Lung (tissue), 12 donors: ENCODE results near the gene TENT5C. TPM values are rescaled to one million over a fixed set of nuclear protein-coding genes. Genes with fewer than 3 reads are reported as not detected.
A peak's percentile ranks its signal among the peaks of the same experiment; 100 is the strongest.

Source experiments
- ATAC-seq: fragments of 200-7000 bp; cut with Tn5 transposase; one replicate; pipeline ENCODE4 v1.9.1; 2020; ENCODE audit warnings: moderate number of reproducible peaks; ENCODE audit not compliant: insufficient read depth, low FRiP score
- DNase-seq, 3 donors: peaks; one replicate each; pipeline ENCODE4 v3.0.0-alpha.2; 2013 to 2017
- H3K27ac ChIP-seq, 2 donors: one replicate each; pipeline ENCODE4 v1.5.1; 2013; ENCODE audit warnings: mild to moderate bottlenecking in 2 of 2, moderate library complexity in 2 of 2, control low read depth in 1 of 2, inconsistent platforms in 1 of 2, low read depth in 1 of 2, low read length in 1 of 2
- H3K27me3 ChIP-seq, 3 donors: one replicate each; pipeline ENCODE4 v1.5.1; 2013; ENCODE audit warnings: low read length in 2 of 3; ENCODE audit not compliant: control insufficient read depth in 3 of 3, insufficient read depth in 3 of 3
- H3K36me3 ChIP-seq, 4 donors: one replicate each; pipeline ENCODE4 v1.5.1; 2013; ENCODE audit warnings: low read length in 4 of 4, mild to moderate bottlenecking in 1 of 4, moderate library complexity in 1 of 4; ENCODE audit not compliant: control insufficient read depth in 4 of 4, insufficient read depth in 4 of 4
- H3K4me1 ChIP-seq, 5 donors: one replicate each; pipeline ENCODE4 v1.5.1; 2013; ENCODE audit warnings: low read length in 5 of 5, mild to moderate bottlenecking in 2 of 5, moderate library complexity in 1 of 5; ENCODE audit not compliant: control insufficient read depth in 5 of 5, insufficient read depth in 5 of 5
- H3K4me3 ChIP-seq: one replicate; pipeline ENCODE4 v1.5.1; 2013; ENCODE audit warnings: mild to moderate bottlenecking, control low read depth, moderate library complexity
- H3K9ac ChIP-seq, 2 donors: one replicate each; pipeline ENCODE4 v1.5.1; 2013; ENCODE audit warnings: low read length in 2 of 2, control low read depth in 1 of 2; ENCODE audit not compliant: insufficient read depth in 1 of 2
- H3K9me3 ChIP-seq, 4 donors: one replicate each; pipeline ENCODE4 v1.5.1; 2013; ENCODE audit warnings: low read length in 3 of 4, mild to moderate bottlenecking in 1 of 4, moderate library complexity in 1 of 4; ENCODE audit not compliant: control insufficient read depth in 4 of 4, insufficient read depth in 3 of 4
- WGBS, 2 donors: extraction: QIAGEN DNeasy Blood & Tissue Kit; methylation state at CpG; one replicate each; pipeline ENCODE4 v1.1.7; 2013; 5-methylcytosine and 5-hydroxymethylcytosine counted together
- polyA plus RNA-seq, 2 donors: library from polyadenylated mRNA; stranded (reverse); fragments of 200-250 nt; gene quantifications; one replicate each; pipeline ENCODE4 v1.2.1, GENCODE V29; 2013
- total RNA-seq, 2 donors: library from RNA; depleted of rRNA in 1 of 2; stranded (reverse); fragments of >200 nt in 1 of 2; gene quantifications; one replicate each; pipeline ENCODE4 v1.2.1, GENCODE V29; 2014 to 2021
- TF ChIP-seq, protein P1 (sequence below): IDR thresholded peaks from 2 replicates; pipeline ENCODE4 v1.5.1; 2012; ENCODE audit warnings: mild to moderate bottlenecking; ENCODE audit errors: control extremely low read depth, extremely low read depth
- donor health status: control.
- donor health status: control.
- donor health status: Bipolar disorder and iron deficiency.
- donor health status: healthy.
- donor health status: DM: yes; HTN: yes; CAD: no.

The TENT5C gene
- total and polyA plus RNA-seq, 4 donors, result 2.7 to 39.0 (median 17.5) TPM

DNA sequence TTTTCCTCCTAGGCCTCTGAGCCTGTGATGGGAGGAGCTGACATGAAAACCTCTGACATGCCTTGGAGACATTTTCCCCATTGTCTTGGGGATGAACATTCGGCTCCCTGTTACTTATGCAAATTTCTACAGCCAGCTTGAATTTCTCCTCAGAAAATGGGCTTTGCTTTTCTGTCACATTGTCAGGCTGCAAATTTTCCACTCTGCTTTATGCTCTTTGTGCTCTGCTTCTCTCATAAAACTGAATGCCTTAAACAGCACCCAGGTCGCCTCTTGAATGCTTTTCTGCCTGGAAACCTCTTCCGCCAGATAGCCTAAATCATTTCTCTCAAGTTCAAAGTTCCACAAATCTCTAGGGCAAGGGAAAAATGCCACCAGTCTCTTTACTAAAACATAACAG lies 46.7 kb upstream of the TENT5C start:
- no peak overlapping the region for H3K27ac ChIP-seq
- peaks cover 0 to 4% (median 0%) of the 10 kb centered on the region in 5 donors for H3K4me1 ChIP-seq
- H3K4me3 ChIP-seq, result no peak overlapping the region
- H3K27me3 ChIP-seq, result no peaks in the 10 kb centered on the region
- no peak overlapping the region for H3K9ac ChIP-seq
- TF ChIP-seq, protein P1, sequence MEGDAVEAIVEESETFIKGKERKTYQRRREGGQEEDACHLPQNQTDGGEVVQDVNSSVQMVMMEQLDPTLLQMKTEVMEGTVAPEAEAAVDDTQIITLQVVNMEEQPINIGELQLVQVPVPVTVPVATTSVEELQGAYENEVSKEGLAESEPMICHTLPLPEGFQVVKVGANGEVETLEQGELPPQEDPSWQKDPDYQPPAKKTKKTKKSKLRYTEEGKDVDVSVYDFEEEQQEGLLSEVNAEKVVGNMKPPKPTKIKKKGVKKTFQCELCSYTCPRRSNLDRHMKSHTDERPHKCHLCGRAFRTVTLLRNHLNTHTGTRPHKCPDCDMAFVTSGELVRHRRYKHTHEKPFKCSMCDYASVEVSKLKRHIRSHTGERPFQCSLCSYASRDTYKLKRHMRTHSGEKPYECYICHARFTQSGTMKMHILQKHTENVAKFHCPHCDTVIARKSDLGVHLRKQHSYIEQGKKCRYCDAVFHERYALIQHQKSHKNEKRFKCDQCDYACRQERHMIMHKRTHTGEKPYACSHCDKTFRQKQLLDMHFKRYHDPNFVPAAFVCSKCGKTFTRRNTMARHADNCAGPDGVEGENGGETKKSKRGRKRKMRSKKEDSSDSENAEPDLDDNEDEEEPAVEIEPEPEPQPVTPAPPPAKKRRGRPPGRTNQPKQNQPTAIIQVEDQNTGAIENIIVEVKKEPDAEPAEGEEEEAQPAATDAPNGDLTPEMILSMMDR, result no peak
- no peak for ATAC-seq
- H3K9me3 ChIP-seq, result peaks cover 0 to 5% (median under 1%) of the 10 kb centered on the region in 4 donors
- no peaks in the 10 kb centered on the region for H3K36me3 ChIP-seq
- 92 to 93% methylated on average over 3 of the region's 3 CpGs for WGBS, 2 donors
- no peak for DNase-seq

GRCh38 chr1:117559985-117560384 lies 45.9 kb upstream of the TENT5C start:
- DNase-seq (no peak), ATAC-seq (no peak)
- H3K9ac ChIP-seq, result no peak overlapping the region
- H3K36me3 ChIP-seq, result no peaks in the 10 kb centered on the region
- H3K27me3 ChIP-seq, result no peaks in the 10 kb centered on the region
- H3K4me3 ChIP-seq, result no peak overlapping the region
- no peak overlapping the region for H3K27ac ChIP-seq
- H3K4me1 ChIP-seq, result peaks cover 0 to 4% (median 0%) of the 10 kb centered on the region in 5 donors
- H3K9me3 ChIP-seq, result peaks cover 0 to 5% (median under 1%) of the 10 kb centered on the region in 4 donors
- WGBS, 2 donors, result 81 to 93% methylated on average over 3 of the region's 3 CpGs
- TF ChIP-seq, protein P1, result no peak

GRCh38 chr1:117561071-117561470 lies 44.8 kb upstream of the TENT5C start:
- Histone ChIP-seq H3K4me1 (peaks cover 0 to 4% (median 0%) of the 10 kb centered on the region in 5 donors), H3K9me3 (peaks cover 0 to 5% (median under 1%) of the 10 kb centered on the region in 4 donors), H3K27me3 (no peaks in the 10 kb centered on the region), H3K9ac (no peak overlapping the region), H3K36me3 (no peaks in the 10 kb centered on the region), H3K27ac (no peak overlapping the region), H3K4me3 (no peak overlapping the region)
- DNase-seq (no peak), ATAC-seq (no peak)
- 95 to 100% methylated on average over 2 of the region's 2 CpGs for WGBS, 2 donors
- TF ChIP-seq, protein P1, result no peak

GRCh38 chr1:117561551-117561950 lies 44.3 kb upstream of the TENT5C start:
- Histone ChIP-seq H3K9ac (no peak overlapping the region), H3K4me1 (peaks cover 0 to 4% (median 0%) of the 10 kb centered on the region in 5 donors), H3K9me3 (peaks cover 0 to 5% (median under 1%) of the 10 kb centered on the region in 4 donors), H3K27ac (peak overlapping the region in 1 of 2 donors; percentile 2), H3K4me3 (no peak overlapping the region), H3K36me3 (no peaks in the 10 kb centered on the region), H3K27me3 (no peaks in the 10 kb centered on the region)
- 80 to 97% methylated on average over 2 of the region's 2 CpGs for WGBS, 2 donors
- TF ChIP-seq, protein P1, result no peak
- DNase-seq (no peak), ATAC-seq (no peak)
